Natural killer cell (primary cell): ENCODE data around the gene MIER3. TPM values are rescaled to one million over a fixed set of nuclear protein-coding genes. Genes with fewer than 3 reads are reported as not detected.

ENCODE experiments used
- ATAC-seq, 3 donors: fragments of 150-1000 bp in 2 of 3; fragments of 200-7000 bp in 1 of 3; cut with Tn5 transposase; 1 replicate in 1 of 3; 2 replicates in 2 of 3; pipeline ENCODE4 v1.10.0; 2021; ENCODE audit warnings: mild to moderate bottlenecking in 2 of 3, moderate library complexity in 2 of 3
- DNase-seq, 2 donors: peaks; one replicate each; pipeline versions ENCODE4 v3.0.0 to v3.0.0-alpha.2; 2013 to 2021; ENCODE audit warnings: mixed read lengths in 1 of 2
- H3K27ac ChIP-seq: one replicate; pipeline ENCODE4 v1.5.1; 2013; ENCODE audit warnings: mild to moderate bottlenecking, low read length
- H3K27me3 ChIP-seq: one replicate; pipeline ENCODE4 v1.6.1; 2013; ENCODE audit warnings: low read length; ENCODE audit not compliant: control insufficient read depth, insufficient read depth
- H3K36me3 ChIP-seq: one replicate; pipeline ENCODE4 v1.6.1; 2013; ENCODE audit warnings: low read length; ENCODE audit not compliant: control insufficient read depth, insufficient read depth
- H3K4me1 ChIP-seq: one replicate; pipeline ENCODE4 v1.6.1; 2013; ENCODE audit warnings: low read length; ENCODE audit not compliant: control insufficient read depth, insufficient read depth
- H3K4me3 ChIP-seq: one replicate; pipeline ENCODE4 v1.5.1; 2013; ENCODE audit warnings: low read length
- H3K9me3 ChIP-seq: one replicate; pipeline ENCODE4 v1.6.1; 2013; ENCODE audit warnings: low read length; ENCODE audit not compliant: control insufficient read depth, insufficient read depth
- H3K27ac Mint-ChIP-seq, 2 donors: one replicate each; pipeline ENCODE4 v1.8.0; 2022; ENCODE audit warnings: mild to moderate bottlenecking in 2 of 2, mixed read lengths in 2 of 2, moderate library complexity in 1 of 2
- H3K27me3 Mint-ChIP-seq, 2 donors: one replicate each; pipeline ENCODE4 v1.8.0; 2022; ENCODE audit warnings: low read depth in 2 of 2, mixed read lengths in 2 of 2
- H3K36me3 Mint-ChIP-seq: one replicate; pipeline ENCODE4 v1.8.0; 2022; ENCODE audit warnings: mixed read lengths
- H3K4me1 Mint-ChIP-seq, 2 donors: one replicate each; pipeline ENCODE4 v1.8.0; 2022; ENCODE audit warnings: mixed read lengths in 2 of 2
- H3K4me3 Mint-ChIP-seq: one replicate; pipeline ENCODE4 v1.8.0; 2022; ENCODE audit warnings: mild to moderate bottlenecking, moderate library complexity, mixed read lengths
- H3K9me3 Mint-ChIP-seq, 2 donors: one replicate each; pipeline ENCODE4 v1.8.0; 2022; ENCODE audit warnings: mixed read lengths in 2 of 2
- WGBS: methylation state at CpG from one replicate; pipeline ENCODE4 v1.1.7; 2013; ENCODE audit warnings: missing lambda C conversion rate; ENCODE audit not compliant: insufficient coverage; 5-methylcytosine and 5-hydroxymethylcytosine counted together
- intact Hi-C: fragments of 100-400 bp; cut with micrococcal nuclease; formaldehyde crosslinking; loops from one replicate; pipeline ENCODE4 v1.14.2; 2022
- total RNA-seq, 4 donors: library from RNA; stranded (reverse); fragments of 120-200 nt in 1 of 4; gene quantifications; one replicate each; pipeline versions ENCODE4 v1.2.3 to v1.2.4, GENCODE V29; 2013 to 2022
- TF ChIP-seq, protein P1 (sequence below): fragments of 200-600 bp; IDR thresholded peaks from one replicate; pipeline ENCODE4 v1.8.0; 2022; ENCODE audit warnings: antibody characterized with exemption

The MIER3 gene
- total RNA-seq, 3 donors from 2014 or later (not counting 1 experiment from before 2014, with no cell fraction given) = 20.4 to 30.8 (median 29.0) TPM

- peaks cover 7% of the 10 kb centered on the region for H3K36me3 Mint-ChIP-seq
- intact Hi-C loops = no loop called here
- ATAC-seq = no peak
- H3K36me3 ChIP-seq = peaks cover 21% of the 10 kb centered on the region
- peaks cover 0 to 7% of the 10 kb centered on the region in 2 donors for H3K4me1 Mint-ChIP-seq
- no peak overlapping the region for H3K4me3 ChIP-seq
- TF ChIP-seq, protein P1, sequence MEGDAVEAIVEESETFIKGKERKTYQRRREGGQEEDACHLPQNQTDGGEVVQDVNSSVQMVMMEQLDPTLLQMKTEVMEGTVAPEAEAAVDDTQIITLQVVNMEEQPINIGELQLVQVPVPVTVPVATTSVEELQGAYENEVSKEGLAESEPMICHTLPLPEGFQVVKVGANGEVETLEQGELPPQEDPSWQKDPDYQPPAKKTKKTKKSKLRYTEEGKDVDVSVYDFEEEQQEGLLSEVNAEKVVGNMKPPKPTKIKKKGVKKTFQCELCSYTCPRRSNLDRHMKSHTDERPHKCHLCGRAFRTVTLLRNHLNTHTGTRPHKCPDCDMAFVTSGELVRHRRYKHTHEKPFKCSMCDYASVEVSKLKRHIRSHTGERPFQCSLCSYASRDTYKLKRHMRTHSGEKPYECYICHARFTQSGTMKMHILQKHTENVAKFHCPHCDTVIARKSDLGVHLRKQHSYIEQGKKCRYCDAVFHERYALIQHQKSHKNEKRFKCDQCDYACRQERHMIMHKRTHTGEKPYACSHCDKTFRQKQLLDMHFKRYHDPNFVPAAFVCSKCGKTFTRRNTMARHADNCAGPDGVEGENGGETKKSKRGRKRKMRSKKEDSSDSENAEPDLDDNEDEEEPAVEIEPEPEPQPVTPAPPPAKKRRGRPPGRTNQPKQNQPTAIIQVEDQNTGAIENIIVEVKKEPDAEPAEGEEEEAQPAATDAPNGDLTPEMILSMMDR = no peak
- no peak overlapping the region for H3K27ac ChIP-seq
- no peak for DNase-seq
- WGBS = no CpG with 5 or more reads among the region's 1 CpG
- H3K27me3 Mint-ChIP-seq = no peaks in the 10 kb centered on the region
- no peak overlapping the region for H3K27ac Mint-ChIP-seq
- no peaks in the 10 kb centered on the region for H3K9me3 ChIP-seq
- H3K4me3 Mint-ChIP-seq = no peak overlapping the region
- no peaks in the 10 kb centered on the region for H3K4me1 ChIP-seq
- H3K27me3 ChIP-seq = no peaks in the 10 kb centered on the region
- H3K9me3 Mint-ChIP-seq = no peaks in the 10 kb centered on the region
Observed at GRCh38 chr5:56919942-56920662, 31.8 kb downstream of the MIER3 start.

DNA sequence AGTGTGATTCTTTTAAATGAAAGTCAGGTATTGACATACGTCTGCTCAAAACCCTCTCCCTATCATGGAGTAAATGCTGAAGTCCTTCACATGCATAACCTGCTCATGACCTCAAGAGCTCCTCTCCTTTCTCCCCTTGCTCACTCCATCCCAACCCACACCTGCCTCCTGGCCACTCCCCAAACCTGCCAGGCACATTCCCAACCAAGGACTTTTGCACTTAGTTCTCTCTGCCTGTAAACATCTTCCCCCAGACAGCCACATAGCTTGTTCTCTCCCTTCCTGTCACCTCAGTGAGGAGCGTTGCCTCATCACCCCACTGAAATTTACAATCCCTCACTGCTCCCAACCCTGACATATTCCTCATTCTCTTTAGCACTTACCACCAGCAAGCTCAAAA is 33.9 kb downstream of the MIER3 start:
- H3K36me3 Mint-ChIP-seq = peaks cover 7% of the 10 kb centered on the region
- H3K4me1 Mint-ChIP-seq = peaks cover 0 to 7% of the 10 kb centered on the region in 2 donors
- no peak for DNase-seq
- Histone ChIP-seq H3K4me1 (no peaks in the 10 kb centered on the region), H3K36me3 (peaks cover 9% of the 10 kb centered on the region), H3K4me3 (no peak overlapping the region), H3K9me3 (no peaks in the 10 kb centered on the region), H3K27me3 (no peaks in the 10 kb centered on the region), H3K27ac (no peak overlapping the region)
- TF ChIP-seq, protein P1 = no peak
- no peak for ATAC-seq
- intact Hi-C loops = no loop called here
- 97% methylated on average over 2 of the region's 2 CpGs for WGBS
- H3K9me3 Mint-ChIP-seq = no peaks in the 10 kb centered on the region
- no peak overlapping the region for H3K27ac Mint-ChIP-seq
- H3K4me3 Mint-ChIP-seq = no peak overlapping the region
- no peaks in the 10 kb centered on the region for H3K27me3 Mint-ChIP-seq

DNA sequence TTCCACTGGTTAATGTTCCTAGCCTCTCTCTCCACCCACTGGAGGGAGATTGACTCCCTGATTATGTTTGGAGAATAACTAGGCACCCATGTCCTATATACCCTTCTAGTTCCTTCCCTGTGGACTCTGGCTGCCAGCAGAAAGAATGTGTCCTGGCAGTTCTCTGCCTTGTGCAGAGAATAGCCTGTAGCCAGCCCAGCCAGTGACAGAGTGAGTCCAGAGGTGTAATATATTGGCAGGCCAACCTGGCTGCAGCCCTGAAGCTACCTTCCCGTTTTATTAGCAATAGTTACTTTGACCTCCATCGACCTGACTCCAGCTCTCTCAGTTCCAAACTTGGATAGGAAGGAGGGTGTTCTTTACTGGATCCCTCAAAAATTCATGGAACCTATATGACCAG is 34.4 kb downstream of the MIER3 start:
- TF ChIP-seq, protein P1 = no peak
- DNase-seq = no peak
- peaks cover 0 to 7% of the 10 kb centered on the region in 2 donors for H3K4me1 Mint-ChIP-seq
- H3K27me3 Mint-ChIP-seq = no peaks in the 10 kb centered on the region
- no peak overlapping the region for H3K4me3 ChIP-seq
- no peaks in the 10 kb centered on the region for H3K27me3 ChIP-seq
- no peak overlapping the region for H3K27ac ChIP-seq
- no peak overlapping the region for H3K4me3 Mint-ChIP-seq
- H3K4me1 ChIP-seq = no peaks in the 10 kb centered on the region
- no peak overlapping the region for H3K27ac Mint-ChIP-seq
- ATAC-seq = no peak
- no peaks in the 10 kb centered on the region for H3K9me3 ChIP-seq
- peaks cover 4% of the 10 kb centered on the region for H3K36me3 ChIP-seq
- intact Hi-C loops = no loop called here
- no peaks in the 10 kb centered on the region for H3K9me3 Mint-ChIP-seq
- peaks cover 3% of the 10 kb centered on the region for H3K36me3 Mint-ChIP-seq
- WGBS = no CpG with 5 or more reads among the region's 2 CpGs

GRCh38 chr5:56914678-56915077 is 37.2 kb downstream of the MIER3 start:
- H3K27ac Mint-ChIP-seq = no peak overlapping the region
- intact Hi-C loops = no loop called here
- H3K4me1 Mint-ChIP-seq = peaks cover 12 to 18% of the 10 kb centered on the region in 2 donors
- H3K9me3 Mint-ChIP-seq = no peaks in the 10 kb centered on the region
- H3K36me3 ChIP-seq = no peaks in the 10 kb centered on the region
- H3K9me3 ChIP-seq = no peaks in the 10 kb centered on the region
- no peaks in the 10 kb centered on the region for H3K27me3 ChIP-seq
- DNase-seq = no peak
- H3K4me3 Mint-ChIP-seq = no peak overlapping the region
- no peak overlapping the region for H3K27ac ChIP-seq
- H3K36me3 Mint-ChIP-seq = no peaks in the 10 kb centered on the region
- ATAC-seq = no peak
- peaks cover 3% of the 10 kb centered on the region for H3K4me1 ChIP-seq
- no peak overlapping the region for H3K4me3 ChIP-seq
- no CpG with 5 or more reads among the region's 2 CpGs for WGBS
- TF ChIP-seq, protein P1 = no peak
- H3K27me3 Mint-ChIP-seq = no peaks in the 10 kb centered on the region
